ENCODE results near the gene NABP2. TPM values are rescaled to one million over a fixed set of nuclear protein-coding genes. Genes with fewer than 3 reads are reported as not detected.

Gene NABP2
- total and polyA plus RNA-seq, 2 donors (not counting 1 experiment from before 2014, with no cell fraction given), result 29.2 to 39.7 TPM

- no peak overlapping the region for H3K27ac ChIP-seq (ENCODE audit: insufficient read depth, low read length)
- H2AFZ ChIP-seq (ENCODE audit: low read length), result no peak overlapping the region
- no peaks in the 10 kb centered on the region for H3K9me3 ChIP-seq (ENCODE audit: control insufficient read depth, insufficient read depth, low read depth, low read length)
- H3K4me3 ChIP-seq (replicated peaks in 1 of 4; ENCODE audit: control extremely low read depth in 1 of 4, insufficient read depth in 1 of 4, low read depth in 3 of 4, low read length in 4 of 4), result no peak overlapping the region
- peaks cover 41% of the 10 kb centered on the region for H3K36me3 ChIP-seq (ENCODE audit: control insufficient read depth, insufficient read depth, low read length)
- no peaks in the 10 kb centered on the region for H4K20me1 ChIP-seq (ENCODE audit: control insufficient read depth, extremely low read depth, insufficient read depth, low read length)
- TF ChIP-seq EZH2 (IDR thresholded peaks at IDR 0.05; ENCODE audit: low read length, missing control alignments), result no peak
- no peak for TF ChIP-seq CTCF (conservative IDR thresholded peaks at IDR 0.05 in 1 of 2, IDR thresholded peaks at IDR 0.05 in 1 of 2; ENCODE audit: low read depth in 1 of 2, low read length in 2 of 2)
- no peak overlapping the region for H3K4me2 ChIP-seq (ENCODE audit: extremely low read depth, insufficient read depth, low read length)
- no peak overlapping the region for H3K9ac ChIP-seq (ENCODE audit: insufficient read depth, low read length)
- peaks cover 35% of the 10 kb centered on the region for H3K79me2 ChIP-seq (ENCODE audit: control insufficient read depth, insufficient read depth, low read length)
- DNase-seq (ENCODE audit: low read depth in 2 of 2), result no peak
- no peaks in the 10 kb centered on the region for H3K27me3 ChIP-seq (ENCODE audit: control insufficient read depth, insufficient read depth, low read length)
- H3K4me1 ChIP-seq (ENCODE audit: control insufficient read depth, extremely low read depth, insufficient read depth, low read length), result peaks cover 11% of the 10 kb centered on the region
Measured at GRCh38 chr12:56253091-56253490, 28.9 kb downstream of the NABP2 start.

GRCh38 chr12:56255671-56256070, 31.5 kb downstream of the NABP2 start:
- Histone ChIP-seq H3K4me1 (ENCODE audit: control insufficient read depth, extremely low read depth, insufficient read depth, low read length) (peaks cover 11% of the 10 kb centered on the region), H4K20me1 (ENCODE audit: control insufficient read depth, extremely low read depth, insufficient read depth, low read length) (no peaks in the 10 kb centered on the region), H3K4me3 (replicated peaks in 1 of 4; ENCODE audit: control extremely low read depth in 1 of 4, insufficient read depth in 1 of 4, low read depth in 3 of 4, low read length in 4 of 4) (no peak overlapping the region), H3K9ac (ENCODE audit: insufficient read depth, low read length) (no peak overlapping the region), H3K4me2 (ENCODE audit: extremely low read depth, insufficient read depth, low read length) (no peak overlapping the region), H3K79me2 (ENCODE audit: control insufficient read depth, insufficient read depth, low read length) (peaks cover 35% of the 10 kb centered on the region), H3K27me3 (ENCODE audit: control insufficient read depth, insufficient read depth, low read length) (no peaks in the 10 kb centered on the region), H2AFZ (ENCODE audit: low read length) (no peak overlapping the region), H3K27ac (ENCODE audit: insufficient read depth, low read length) (no peak overlapping the region), H3K36me3 (ENCODE audit: control insufficient read depth, insufficient read depth, low read length) (peaks cover 32% of the 10 kb centered on the region), H3K9me3 (ENCODE audit: control insufficient read depth, insufficient read depth, low read depth, low read length) (no peaks in the 10 kb centered on the region)
- TF ChIP-seq CTCF (conservative IDR thresholded peaks at IDR 0.05 in 1 of 2, IDR thresholded peaks at IDR 0.05 in 1 of 2; ENCODE audit: low read depth in 1 of 2, low read length in 2 of 2) (no peak), EZH2 (IDR thresholded peaks at IDR 0.05; ENCODE audit: low read length, missing control alignments) (no peak)
- DNase-seq (ENCODE audit: low read depth in 2 of 2), result no peak

- H3K9me3 ChIP-seq (ENCODE audit: control insufficient read depth, insufficient read depth, low read depth, low read length), result no peaks in the 10 kb centered on the region
- DNase-seq (ENCODE audit: low read depth in 2 of 2), result peak in 1 of 2 donors; percentile 59
- TF ChIP-seq EZH2 (IDR thresholded peaks at IDR 0.05; ENCODE audit: low read length, missing control alignments) (no peak), CTCF (conservative IDR thresholded peaks at IDR 0.05 in 1 of 2, IDR thresholded peaks at IDR 0.05 in 1 of 2; ENCODE audit: low read depth in 1 of 2, low read length in 2 of 2) (peak in 1 of 2 donors; percentile 15)
- peak overlapping the region; percentile 92 for H3K4me2 ChIP-seq (ENCODE audit: extremely low read depth, insufficient read depth, low read length)
- peaks cover 35% of the 10 kb centered on the region for H3K79me2 ChIP-seq (ENCODE audit: control insufficient read depth, insufficient read depth, low read length)
- H3K4me3 ChIP-seq (replicated peaks in 1 of 4; ENCODE audit: control extremely low read depth in 1 of 4, insufficient read depth in 1 of 4, low read depth in 3 of 4, low read length in 4 of 4), result peak overlapping the region; percentile 81 to 85 (median 83)
- peaks cover 11% of the 10 kb centered on the region for H3K4me1 ChIP-seq (ENCODE audit: control insufficient read depth, extremely low read depth, insufficient read depth, low read length)
- H3K9ac ChIP-seq (ENCODE audit: insufficient read depth, low read length), result no peak overlapping the region
- no peak overlapping the region for H2AFZ ChIP-seq (ENCODE audit: low read length)
- no peaks in the 10 kb centered on the region for H3K27me3 ChIP-seq (ENCODE audit: control insufficient read depth, insufficient read depth, low read length)
- peaks cover 32% of the 10 kb centered on the region for H3K36me3 ChIP-seq (ENCODE audit: control insufficient read depth, insufficient read depth, low read length)
- H3K27ac ChIP-seq (ENCODE audit: insufficient read depth, low read length), result no peak overlapping the region
- H4K20me1 ChIP-seq (ENCODE audit: control insufficient read depth, extremely low read depth, insufficient read depth, low read length), result no peaks in the 10 kb centered on the region
Measured at GRCh38 chr12:56256326-56256960, 32.3 kb downstream of the NABP2 start.
